Adrenal gland (tissue), 12 donors: ENCODE data around the gene ECI2. TPM values are rescaled to one million over a fixed set of nuclear protein-coding genes. Genes with fewer than 3 reads are reported as not detected.

Source experiments
- DNase-seq, 7 donors: peaks; one replicate each; pipeline ENCODE4 v3.0.0-alpha.2; 2019 to 2020
- H3K27ac ChIP-seq, 5 donors: fragments of 200-600 bp; sonication (generic) in 4 of 5; 1 replicate in 3 of 5; 2 replicates in 2 of 5; pipeline versions ENCODE4 v1.5.1 to v1.8.0; 2016 to 2020; ENCODE audit warnings: mild to moderate bottlenecking in 1 of 5
- H3K27me3 ChIP-seq: fragments of 200-600 bp; 2 replicates; pipeline ENCODE4 v1.8.0; 2021
- H3K36me3 ChIP-seq, 2 donors: fragments of 200-600 bp; replicated peaks in 1 of 2; 1 replicate in 1 of 2; 2 replicates in 1 of 2; pipeline versions ENCODE4 v1.5.1 to v1.8.0; 2018 to 2022
- H3K4me1 ChIP-seq, 2 donors: fragments of 200-600 bp; replicated peaks in 1 of 2; 1 replicate in 1 of 2; 2 replicates in 1 of 2; pipeline versions ENCODE4 v1.5.1 to v1.8.0; 2018 to 2021
- H3K4me3 ChIP-seq, 4 donors: fragments of 200-600 bp; sonication (generic) in 3 of 4; one replicate each; pipeline ENCODE4 v1.5.1; 2016 to 2018
- H3K9me3 ChIP-seq, 3 donors: fragments of 200-600 bp; sonication (generic) in 1 of 3; replicated peaks in 1 of 3; 1 replicate in 2 of 3; 2 replicates in 1 of 3; pipeline versions ENCODE4 v1.5.1 to v1.8.0; 2016 to 2021
- CTCF ChIP-seq, 6 experiments: fragments of 450-650 bp in 4 of 6; fragments of 200-600 bp in 2 of 6; sonication (generic) in 1 of 6; IDR thresholded peaks; 1 replicate in 5 of 6; 2 replicates in 1 of 6; pipeline versions ENCODE4 v1.5.1 to v1.8.0; 2016 to 2021; ENCODE audit warnings: antibody characterized with exemption in 6 of 6, mild to moderate bottlenecking in 2 of 6, moderate library complexity in 1 of 6
- WGBS, 4 donors: extraction: QIAGEN DNeasy Blood & Tissue Kit in 2 of 4; methylation state at CpG; one replicate each; pipeline versions ENCODE4 v1.1.5 to v1.1.7; 2013 to 2017; 5-methylcytosine and 5-hydroxymethylcytosine counted together
- intact Hi-C, 2 donors: fragments of 100-400 bp; cut with DNase I; formaldehyde crosslinking; loops; one replicate each; pipeline versions ENCODE4 v1.14.1 to v1.15.0; 2022 to 2023
- polyA plus RNA-seq, 3 donors: library from polyadenylated mRNA; stranded (reverse); fragments of 200-250 nt in 2 of 3; fragments of 350-450 nt in 1 of 3; fragmentation: Illumina TruSeq in 1 of 3; extraction: RNeasy Lipid Tissue Mini Kit (QIAGEN cat#74804) in 1 of 3; gene quantifications; one replicate each; pipeline ENCODE4 v1.2.3, GENCODE V29; 2013 to 2014
- total RNA-seq, 9 donors: library from RNA; depleted of rRNA in 4 of 9; stranded (reverse); fragments of >200 nt in 4 of 9; fragments of 120-200 nt in 1 of 9; fragmentation: NEBNext Ultra II Directional in 1 of 9; extraction: Animal tissue kit (Norgen Biotek cat#: 25700) in 1 of 9; gene quantifications; one replicate each; pipeline versions ENCODE4 v1.1.0 to v1.2.4, GENCODE V29; 2013 to 2023
- donor health status: healthy with polysubstance abuse.
- donor health status: Bipolar disorder and iron deficiency.
- donor health status: DM: yes; HTN: yes; CAD: no.
- donor health status: DM: no; HTN: no; CAD: no.
- donor health status: DM: no; HTN: no; CAD: no.
- donor health status: DM: yes; HTN: yes; CAD: no.

Gene ECI2
- total and polyA plus RNA-seq, 12 donors, result 40.1 to 516 (median 158) TPM

- intact Hi-C loops, result no loop called here
- TF ChIP-seq CTCF (IDR thresholded peaks at IDR 0.05), result no peak
- H3K27ac ChIP-seq, result no peak overlapping the region
- no peaks in the 10 kb centered on the region for H3K9me3 ChIP-seq
- no peak for DNase-seq
- no peaks in the 10 kb centered on the region for H3K27me3 ChIP-seq
- H3K36me3 ChIP-seq, result peaks cover 0 to 39% of the 10 kb centered on the region in 2 donors
- no peaks in the 10 kb centered on the region for H3K4me1 ChIP-seq
- H3K4me3 ChIP-seq, result no peak overlapping the region
- WGBS, 4 donors, result 75 to 88% (median 81%) methylated on average over 7 of the region's 7 CpGs
Observed at GRCh38 chr6:4066029-4066755, 69.2 kb downstream of the ECI2 start.

Other genes with a start within 250 kb of the ECI2 start
- gene FAM217A, start 56.4 kb downstream of the ECI2 start, total RNA-seq, result under 1 TPM in 1 of 9 donors, not detected in 8; 0.17 TPM
- not detected for gene FAM217A, start 56.4 kb downstream of the ECI2 start, polyA plus RNA-seq